HepG2 (cell line): Measurements from ENCODE around the gene TNP2. TPM values are rescaled to one million over a fixed set of nuclear protein-coding genes. Genes with fewer than 3 reads are reported as not detected.

Source experiments
- AGO1 ChIP-seq: fragments of 200-400 bp; formaldehyde crosslinking; IDR thresholded peaks from 2 replicates; pipeline ENCODE4 v1.6.1; 2017; ENCODE audit warnings: mild to moderate bottlenecking, low read depth, low read length, moderate library complexity; ENCODE audit not compliant: poor library complexity, severe bottlenecking
- AGO2 ChIP-seq: fragments of 200-400 bp; formaldehyde crosslinking; optimal IDR thresholded peaks from 2 replicates; pipeline ENCODE3; 2017; ENCODE audit warnings: mild to moderate bottlenecking, low read depth, low read length, moderate library complexity
- ARHGAP35 ChIP-seq: sonication (generic); formaldehyde crosslinking; IDR thresholded peaks from 2 replicates; pipeline ENCODE4 v1.9.0; 2022; ENCODE audit warnings: mild to moderate bottlenecking, inconsistent platforms, moderate library complexity, missing genetic modification reagents, borderline replicate concordance
- FOSL2 ChIP-seq: sonication (generic); formaldehyde crosslinking; IDR thresholded peaks from 2 replicates; pipeline ENCODE4 v1.4.0; 2020; ENCODE audit warnings: missing genetic modification reagents
- FOXC1 ChIP-seq: sonication (generic); formaldehyde crosslinking; IDR thresholded peaks from 2 replicates; pipeline ENCODE4 v1.8.0; 2022; ENCODE audit warnings: mild to moderate bottlenecking, missing genetic modification reagents, borderline replicate concordance
- GABPB1 ChIP-seq: IDR thresholded peaks from 2 replicates; pipeline ENCODE4 v1.6.1; 2016; ENCODE audit warnings: mild to moderate bottlenecking, missing genetic modification reagents, moderate library complexity, missing compliant biosample characterization
- HNRNPL ChIP-seq: fragments of 200-400 bp; formaldehyde crosslinking; IDR thresholded peaks from 2 replicates; pipeline ENCODE4 v1.6.1; 2017; ENCODE audit warnings: mild to moderate bottlenecking, low read depth, low read length
- ZBTB38 ChIP-seq: sonication (generic); formaldehyde crosslinking; IDR thresholded peaks from 2 replicates; pipeline ENCODE4 v1.5.1; 2020; ENCODE audit warnings: mild to moderate bottlenecking, missing genetic modification reagents
- ZBTB7A ChIP-seq: sonication (generic); formaldehyde crosslinking; IDR thresholded peaks from 2 replicates; pipeline ENCODE4 v1.8.0; 2022; ENCODE audit warnings: mild to moderate bottlenecking, missing genetic modification reagents
- ZNF619 ChIP-seq: sonication (generic); formaldehyde crosslinking; IDR thresholded peaks from 2 replicates; pipeline ENCODE4 v1.4.0; 2020; ENCODE audit warnings: mild to moderate bottlenecking, missing genetic modification reagents
- ZNF687 ChIP-seq: sonication (generic); formaldehyde crosslinking; IDR thresholded peaks from 2 replicates; pipeline ENCODE4 v1.5.1; 2020; ENCODE audit warnings: mild to moderate bottlenecking, missing genetic modification reagents, moderate library complexity
- ZNF891 ChIP-seq: sonication (generic); formaldehyde crosslinking; IDR thresholded peaks from 2 replicates; pipeline ENCODE4 v1.5.0; 2020; ENCODE audit warnings: mild to moderate bottlenecking, missing genetic modification reagents
- polyA plus RNA-seq, 8 experiments: library from polyadenylated mRNA; depleted of rRNA in 3 of 8; stranded (reverse) in 7 of 8; unstranded in 1 of 8; fragments of >200 nt; fragmentation: Illumina TruSeq in 4 of 8; extraction: Trizol in 4 of 8; gene quantifications; 2 replicates each; pipeline versions ENCODE4 v1.2.1 to v1.2.3, GENCODE V29; 2011 to 2016; ENCODE audit warnings: low read depth in 4 of 8, missing spikeins in 1 of 8, mixed read lengths in 1 of 8; ENCODE audit not compliant: insufficient read depth in 1 of 8
- total RNA-seq, 5 experiments: library from RNA; depleted of rRNA; stranded (reverse); fragments of >200 nt; fragmentation: Illumina TruSeq; extraction: Trizol; gene quantifications; 2 replicates each; pipeline ENCODE4 v1.2.3, GENCODE V29; 2016; ENCODE audit warnings: low read depth in 1 of 5
- TF ChIP-seq, protein P1 (sequence below): sonication (generic); formaldehyde crosslinking; IDR thresholded peaks from 2 replicates; pipeline ENCODE4 v1.4.0; 2020; ENCODE audit warnings: missing genetic modification reagents, mild to moderate bottlenecking, borderline replicate concordance
- TF ChIP-seq, protein P2 (sequence below): sonication (generic); formaldehyde crosslinking; IDR thresholded peaks from 2 replicates; pipeline ENCODE4 v1.4.0; 2020; ENCODE audit warnings: mild to moderate bottlenecking, missing genetic modification reagents
- TF ChIP-seq, protein P3 (sequence below): sonication (generic); formaldehyde crosslinking; IDR thresholded peaks from 2 replicates; pipeline ENCODE4 v1.9.0; 2022; ENCODE audit warnings: missing genetic modification reagents, mild to moderate bottlenecking, borderline replicate concordance

The TNP2 gene
- total and polyA plus RNA-seq, 2 of the 13 experiments (the other 11 are each of a cell fraction or from before 2014, with no cell fraction given) = not detected

GRCh38 chr16:11272921-11273720 lies 4.0 kb upstream of the TNP2 start, which contains the start of gene PRM3 (continued):
- peak; percentile 85 for TF ChIP-seq ZBTB38 (CRISPR knock-in tag)
- peak; percentile 81 for TF ChIP-seq ZNF687
- TF ChIP-seq AGO1 = peak; percentile 49
- TF ChIP-seq, protein P1, sequence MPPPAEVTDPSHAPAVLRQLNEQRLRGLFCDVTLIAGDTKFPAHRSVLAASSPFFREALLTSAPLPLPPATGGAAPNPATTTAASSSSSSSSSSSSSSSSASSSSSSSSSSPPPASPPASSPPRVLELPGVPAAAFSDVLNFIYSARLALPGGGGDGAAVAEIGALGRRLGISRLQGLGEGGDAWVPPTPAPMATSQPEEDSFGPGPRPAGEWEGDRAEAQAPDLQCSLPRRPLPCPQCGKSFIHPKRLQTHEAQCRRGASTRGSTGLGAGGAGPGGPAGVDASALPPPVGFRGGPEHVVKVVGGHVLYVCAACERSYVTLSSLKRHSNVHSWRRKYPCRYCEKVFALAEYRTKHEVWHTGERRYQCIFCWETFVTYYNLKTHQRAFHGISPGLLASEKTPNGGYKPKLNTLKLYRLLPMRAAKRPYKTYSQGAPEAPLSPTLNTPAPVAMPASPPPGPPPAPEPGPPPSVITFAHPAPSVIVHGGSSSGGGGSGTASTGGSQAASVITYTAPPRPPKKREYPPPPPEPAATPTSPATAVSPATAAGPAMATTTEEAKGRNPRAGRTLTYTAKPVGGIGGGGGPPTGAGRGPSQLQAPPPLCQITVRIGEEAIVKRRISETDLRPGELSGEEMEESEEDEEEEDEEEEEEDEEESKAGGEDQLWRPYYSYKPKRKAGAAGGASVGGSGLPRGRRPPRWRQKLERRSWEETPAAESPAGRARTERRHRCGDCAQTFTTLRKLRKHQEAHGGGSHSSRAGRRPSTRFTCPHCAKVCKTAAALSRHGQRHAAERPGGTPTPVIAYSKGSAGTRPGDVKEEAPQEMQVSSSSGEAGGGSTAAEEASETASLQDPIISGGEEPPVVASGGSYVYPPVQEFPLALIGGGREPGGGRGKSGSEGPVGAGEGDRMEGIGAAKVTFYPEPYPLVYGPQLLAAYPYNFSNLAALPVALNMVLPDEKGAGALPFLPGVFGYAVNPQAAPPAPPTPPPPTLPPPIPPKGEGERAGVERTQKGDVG = peak; percentile 21; the same call in 1 of the 2 replicates
- TF ChIP-seq ZNF891 (CRISPR knock-in tag) = peak; percentile 75
- TF ChIP-seq HNRNPL = peak; percentile 77; the same call in 1 of the 2 replicates
- TF ChIP-seq FOXC1 (CRISPR knock-in tag) = no peak
- 0 out of 2 replicates have a peak, but pooled peaks have one; percentile 21 for TF ChIP-seq ARHGAP35 (CRISPR knock-in tag)
- TF ChIP-seq AGO2 = peak; percentile 19
- TF ChIP-seq ZBTB7A (CRISPR knock-in tag) = peak; percentile 68; the same call in 1 of the 2 replicates
- no peak for TF ChIP-seq FOSL2
- TF ChIP-seq, protein P2, sequence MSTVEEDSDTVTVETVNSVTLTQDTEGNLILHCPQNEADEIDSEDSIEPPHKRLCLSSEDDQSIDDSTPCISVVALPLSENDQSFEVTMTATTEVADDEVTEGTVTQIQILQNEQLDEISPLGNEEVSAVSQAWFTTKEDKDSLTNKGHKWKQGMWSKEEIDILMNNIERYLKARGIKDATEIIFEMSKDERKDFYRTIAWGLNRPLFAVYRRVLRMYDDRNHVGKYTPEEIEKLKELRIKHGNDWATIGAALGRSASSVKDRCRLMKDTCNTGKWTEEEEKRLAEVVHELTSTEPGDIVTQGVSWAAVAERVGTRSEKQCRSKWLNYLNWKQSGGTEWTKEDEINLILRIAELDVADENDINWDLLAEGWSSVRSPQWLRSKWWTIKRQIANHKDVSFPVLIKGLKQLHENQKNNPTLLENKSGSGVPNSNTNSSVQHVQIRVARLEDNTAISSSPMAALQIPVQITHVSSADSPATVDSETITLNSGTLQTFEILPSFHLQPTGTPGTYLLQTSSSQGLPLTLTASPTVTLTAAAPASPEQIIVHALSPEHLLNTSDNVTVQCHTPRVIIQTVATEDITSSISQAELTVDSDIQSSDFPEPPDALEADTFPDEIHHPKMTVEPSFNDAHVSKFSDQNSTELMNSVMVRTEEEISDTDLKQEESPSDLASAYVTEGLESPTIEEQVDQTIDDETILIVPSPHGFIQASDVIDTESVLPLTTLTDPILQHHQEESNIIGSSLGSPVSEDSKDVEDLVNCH (CRISPR knock-in tag) = 0 out of 2 replicates have a peak, but pooled peaks have one; percentile 3
- TF ChIP-seq GABPB1 (CRISPR knock-in tag) = peak; percentile 27; the same call in 1 of the 2 replicates
- 0 out of 2 replicates have a peak, but pooled peaks have one; percentile 18 for TF ChIP-seq ZNF619 (CRISPR knock-in tag)
- TF ChIP-seq, protein P3, sequence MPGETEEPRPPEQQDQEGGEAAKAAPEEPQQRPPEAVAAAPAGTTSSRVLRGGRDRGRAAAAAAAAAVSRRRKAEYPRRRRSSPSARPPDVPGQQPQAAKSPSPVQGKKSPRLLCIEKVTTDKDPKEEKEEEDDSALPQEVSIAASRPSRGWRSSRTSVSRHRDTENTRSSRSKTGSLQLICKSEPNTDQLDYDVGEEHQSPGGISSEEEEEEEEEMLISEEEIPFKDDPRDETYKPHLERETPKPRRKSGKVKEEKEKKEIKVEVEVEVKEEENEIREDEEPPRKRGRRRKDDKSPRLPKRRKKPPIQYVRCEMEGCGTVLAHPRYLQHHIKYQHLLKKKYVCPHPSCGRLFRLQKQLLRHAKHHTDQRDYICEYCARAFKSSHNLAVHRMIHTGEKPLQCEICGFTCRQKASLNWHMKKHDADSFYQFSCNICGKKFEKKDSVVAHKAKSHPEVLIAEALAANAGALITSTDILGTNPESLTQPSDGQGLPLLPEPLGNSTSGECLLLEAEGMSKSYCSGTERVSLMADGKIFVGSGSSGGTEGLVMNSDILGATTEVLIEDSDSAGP (CRISPR knock-in tag) = peak; percentile 72; the same call in 1 of the 2 replicates
